Lower lobe of right lung (tissue), 2 donors: ENCODE results near the gene FBXO34. TPM values are rescaled to one million over a fixed set of nuclear protein-coding genes. Genes with fewer than 3 reads are reported as not detected.

Experiments
- ATAC-seq, 2 donors: fragments of 200-7000 bp; cut with Tn5 transposase; one replicate each; pipeline ENCODE4 v1.9.1; 2020 to 2022; ENCODE audit warnings: mild to moderate bottlenecking in 2 of 2, moderate library complexity in 2 of 2
- DNase-seq: peaks from one replicate; pipeline ENCODE4 v3.0.0-alpha.2; 2020
- H3K27ac ChIP-seq: fragments of 200-600 bp; one replicate; pipeline ENCODE4 v1.8.0; 2022
- H3K27me3 ChIP-seq: fragments of 200-600 bp; one replicate; pipeline ENCODE4 v1.8.0; 2022; ENCODE audit warnings: low read depth
- H3K36me3 ChIP-seq: fragments of 200-600 bp; one replicate; pipeline ENCODE4 v1.8.0; 2022; ENCODE audit warnings: mild to moderate bottlenecking
- H3K4me1 ChIP-seq: fragments of 200-600 bp; one replicate; pipeline ENCODE4 v1.8.0; 2022
- H3K4me3 ChIP-seq: fragments of 200-600 bp; one replicate; pipeline ENCODE4 v1.8.0; 2022; ENCODE audit warnings: mild to moderate bottlenecking
- H3K9me3 ChIP-seq: fragments of 200-600 bp; one replicate; pipeline ENCODE4 v1.8.0; 2022
- intact Hi-C: fragments of 100-400 bp; cut with DNase I; formaldehyde crosslinking; loops from one replicate; pipeline ENCODE4 v1.11.0; 2022
- long read RNA-seq: library from polyadenylated mRNA; unstranded; transcript quantifications from one replicate; pipeline ENCODE4 v2.0.0, GENCODE V29; 2021
- total RNA-seq: library from RNA; stranded (reverse); fragmentation: NEBNext Ultra II Directional; extraction: Animal tissue kit (Norgen Biotek cat#: 25700); gene quantifications from one replicate; pipeline ENCODE4 v1.2.1, GENCODE V29; 2021
- TF ChIP-seq, protein P1 (sequence below): fragments of 200-600 bp; IDR thresholded peaks from one replicate; pipeline ENCODE4 v1.8.0; 2022; ENCODE audit warnings: antibody characterized with exemption, mild to moderate bottlenecking
- donor health status: DM: no; HTN: yes; CAD: no; lungs with severe emphysema.

Gene FBXO34, protein sequence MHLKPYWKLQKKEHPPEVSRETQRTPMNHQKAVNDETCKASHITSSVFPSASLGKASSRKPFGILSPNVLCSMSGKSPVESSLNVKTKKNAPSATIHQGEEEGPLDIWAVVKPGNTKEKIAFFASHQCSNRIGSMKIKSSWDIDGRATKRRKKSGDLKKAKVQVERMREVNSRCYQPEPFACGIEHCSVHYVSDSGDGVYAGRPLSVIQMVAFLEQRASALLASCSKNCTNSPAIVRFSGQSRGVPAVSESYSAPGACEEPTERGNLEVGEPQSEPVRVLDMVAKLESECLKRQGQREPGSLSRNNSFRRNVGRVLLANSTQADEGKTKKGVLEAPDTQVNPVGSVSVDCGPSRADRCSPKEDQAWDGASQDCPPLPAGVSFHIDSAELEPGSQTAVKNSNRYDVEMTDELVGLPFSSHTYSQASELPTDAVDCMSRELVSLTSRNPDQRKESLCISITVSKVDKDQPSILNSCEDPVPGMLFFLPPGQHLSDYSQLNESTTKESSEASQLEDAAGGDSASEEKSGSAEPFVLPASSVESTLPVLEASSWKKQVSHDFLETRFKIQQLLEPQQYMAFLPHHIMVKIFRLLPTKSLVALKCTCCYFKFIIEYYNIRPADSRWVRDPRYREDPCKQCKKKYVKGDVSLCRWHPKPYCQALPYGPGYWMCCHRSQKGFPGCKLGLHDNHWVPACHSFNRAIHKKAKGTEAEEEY
- 34.7 TPM for total RNA-seq
- long read RNA-seq, transcript FBXO34-201 (2 exons, 3,464 nt) = major isoform, 56 of 87 reads
- long read RNA-seq, partial matches to known transcripts = 8 of 87 reads
- long read RNA-seq, other reads (novel, unspliced or antisense) = 23 of 87 reads

DNA sequence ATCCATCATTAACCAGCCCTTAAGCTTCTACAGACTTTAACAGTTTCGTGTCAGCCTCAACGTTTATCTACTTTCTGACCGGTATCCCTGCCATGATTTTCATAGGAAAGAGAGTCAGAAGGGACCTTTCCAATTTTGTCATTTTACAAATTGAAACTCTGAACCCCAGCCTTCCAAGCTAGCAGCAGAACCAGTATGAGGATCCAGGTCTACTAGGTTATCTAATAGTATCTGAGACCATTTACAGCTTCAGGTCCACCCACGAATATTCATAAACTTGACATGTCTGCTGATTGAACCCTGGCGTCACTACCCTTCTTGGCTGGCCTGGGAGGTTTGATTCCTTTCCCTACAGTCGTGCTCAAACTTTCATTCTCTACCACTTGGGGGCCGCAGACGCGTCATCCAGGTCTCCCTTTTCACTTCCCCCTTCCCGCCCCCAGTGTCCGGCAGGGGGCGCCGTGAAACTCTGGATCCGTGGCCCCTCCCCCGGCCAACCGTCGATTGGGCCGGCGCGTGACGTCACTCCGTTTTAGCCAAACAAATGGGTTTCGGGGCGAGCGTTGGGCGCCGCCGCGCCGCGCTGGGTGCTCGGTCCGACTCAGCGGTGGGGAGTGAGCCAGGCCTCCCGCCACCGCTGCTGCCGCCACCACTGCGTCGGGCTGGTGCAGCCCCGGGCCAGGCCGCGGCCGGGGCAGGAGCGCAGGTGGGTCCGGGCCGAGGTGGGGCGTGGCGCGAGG, at the start of gene FBXO34:
Gene FBXO34 (plus strand): TSS at position 590 of the 740 bp plus-strand sequence. CDS start 78,970 bp downstream, outside the sequence.
- no peaks in the 10 kb centered on the region for H3K27me3 ChIP-seq
- intact Hi-C loops = no loop called here

DNA sequence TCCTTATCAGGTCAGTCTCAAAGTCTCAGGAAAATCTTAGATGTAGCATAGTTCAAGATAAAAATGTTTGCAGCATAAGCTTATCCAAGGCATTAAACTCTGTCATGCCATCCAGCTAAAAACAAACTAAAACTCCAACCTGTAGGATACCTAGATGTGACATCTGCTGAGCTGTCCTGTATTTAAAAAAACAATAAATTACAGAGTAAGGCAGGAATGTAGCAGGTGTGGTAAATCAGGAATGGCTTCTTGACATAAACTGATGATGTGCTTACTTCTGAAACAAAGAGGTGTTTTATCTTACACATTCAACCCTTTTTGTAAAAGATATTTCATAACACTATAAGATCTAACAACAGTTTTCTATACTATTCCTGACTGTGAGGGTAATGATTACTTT, 49.3 kb upstream of the FBXO34 start:
- TF ChIP-seq, protein P1, sequence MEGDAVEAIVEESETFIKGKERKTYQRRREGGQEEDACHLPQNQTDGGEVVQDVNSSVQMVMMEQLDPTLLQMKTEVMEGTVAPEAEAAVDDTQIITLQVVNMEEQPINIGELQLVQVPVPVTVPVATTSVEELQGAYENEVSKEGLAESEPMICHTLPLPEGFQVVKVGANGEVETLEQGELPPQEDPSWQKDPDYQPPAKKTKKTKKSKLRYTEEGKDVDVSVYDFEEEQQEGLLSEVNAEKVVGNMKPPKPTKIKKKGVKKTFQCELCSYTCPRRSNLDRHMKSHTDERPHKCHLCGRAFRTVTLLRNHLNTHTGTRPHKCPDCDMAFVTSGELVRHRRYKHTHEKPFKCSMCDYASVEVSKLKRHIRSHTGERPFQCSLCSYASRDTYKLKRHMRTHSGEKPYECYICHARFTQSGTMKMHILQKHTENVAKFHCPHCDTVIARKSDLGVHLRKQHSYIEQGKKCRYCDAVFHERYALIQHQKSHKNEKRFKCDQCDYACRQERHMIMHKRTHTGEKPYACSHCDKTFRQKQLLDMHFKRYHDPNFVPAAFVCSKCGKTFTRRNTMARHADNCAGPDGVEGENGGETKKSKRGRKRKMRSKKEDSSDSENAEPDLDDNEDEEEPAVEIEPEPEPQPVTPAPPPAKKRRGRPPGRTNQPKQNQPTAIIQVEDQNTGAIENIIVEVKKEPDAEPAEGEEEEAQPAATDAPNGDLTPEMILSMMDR = no peak
- intact Hi-C loops = no loop called here
- no peak for ATAC-seq

More for the DNA sequence above, at the start of gene FBXO34:
- peak; percentile 99 for DNase-seq
- Histone ChIP-seq H3K4me3 (peak within 1 kb of the TSS; percentile 83), H3K36me3 (no peaks in the 10 kb centered on the region), H3K9me3 (no peaks in the 10 kb centered on the region), H3K27ac (peak within 1 kb of the TSS; percentile 96), H3K4me1 (peaks cover 25% of the 10 kb centered on the region)
- TF ChIP-seq, protein P1 = peak; percentile 97
- peak; percentile 92 to 98 for ATAC-seq

DNA sequence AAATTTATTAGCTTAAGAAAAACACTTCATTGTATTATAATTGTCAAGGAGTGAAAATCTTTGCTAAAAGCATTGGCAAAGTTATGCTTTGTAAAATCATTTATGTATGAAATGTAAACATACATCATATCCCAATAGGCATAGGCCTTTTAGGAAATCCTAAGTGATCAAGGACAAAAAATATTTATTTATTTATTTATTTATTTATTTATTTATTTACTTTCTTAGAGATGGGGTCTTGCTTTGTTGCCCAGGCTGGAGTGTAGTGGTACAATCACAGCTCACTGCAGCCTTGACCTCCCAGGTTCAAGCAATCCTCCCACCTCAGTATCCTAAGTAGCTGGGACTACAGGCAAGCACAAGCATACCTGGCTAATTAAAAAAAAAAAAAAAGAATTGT, 47.9 kb upstream of the FBXO34 start:
- ATAC-seq = no peak
- H3K4me1 ChIP-seq = no peaks in the 10 kb centered on the region
- intact Hi-C loops = no loop called here
- TF ChIP-seq, protein P1 = no peak
- H3K27me3 ChIP-seq = no peaks in the 10 kb centered on the region
- H3K9me3 ChIP-seq = peaks cover 15% of the 10 kb centered on the region
- H3K27ac ChIP-seq = no peak overlapping the region
- no peaks in the 10 kb centered on the region for H3K36me3 ChIP-seq
- no peak overlapping the region for H3K4me3 ChIP-seq
- no peak for DNase-seq

More for the DNA sequence above, 49.3 kb upstream of the FBXO34 start:
- Histone ChIP-seq H3K27ac (no peak overlapping the region), H3K4me1 (no peaks in the 10 kb centered on the region), H3K27me3 (no peaks in the 10 kb centered on the region), H3K36me3 (no peaks in the 10 kb centered on the region), H3K9me3 (peaks cover 8% of the 10 kb centered on the region), H3K4me3 (no peak overlapping the region)
- DNase-seq = no peak

DNA sequence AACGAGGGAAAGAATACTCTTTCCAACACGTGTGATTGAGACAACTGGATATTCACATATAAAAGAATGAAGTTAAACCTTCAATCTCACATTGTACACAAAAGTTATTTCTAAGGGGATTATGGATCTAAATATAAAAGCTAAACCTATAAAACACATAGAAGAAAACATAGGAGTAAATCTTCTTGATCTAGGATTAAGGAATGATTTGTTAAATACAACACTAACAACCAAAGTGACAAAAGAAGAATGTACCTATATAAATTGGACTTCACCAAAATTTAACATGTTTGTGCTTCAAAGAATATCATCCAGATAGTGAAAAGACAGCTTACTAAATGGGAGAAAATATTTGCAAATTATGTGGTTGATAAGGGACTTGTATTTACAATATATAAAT, 43.0 kb upstream of the FBXO34 start:
- DNase-seq (no peak), ATAC-seq (no peak)
- no peaks in the 10 kb centered on the region for H3K36me3 ChIP-seq
- intact Hi-C loops = no loop called here
- H3K4me1 ChIP-seq = no peaks in the 10 kb centered on the region
- TF ChIP-seq, protein P1 = no peak
- peaks cover 6% of the 10 kb centered on the region for H3K27me3 ChIP-seq
- H3K27ac ChIP-seq = no peak overlapping the region
- H3K9me3 ChIP-seq = peaks cover 15% of the 10 kb centered on the region
- no peak overlapping the region for H3K4me3 ChIP-seq

DNA sequence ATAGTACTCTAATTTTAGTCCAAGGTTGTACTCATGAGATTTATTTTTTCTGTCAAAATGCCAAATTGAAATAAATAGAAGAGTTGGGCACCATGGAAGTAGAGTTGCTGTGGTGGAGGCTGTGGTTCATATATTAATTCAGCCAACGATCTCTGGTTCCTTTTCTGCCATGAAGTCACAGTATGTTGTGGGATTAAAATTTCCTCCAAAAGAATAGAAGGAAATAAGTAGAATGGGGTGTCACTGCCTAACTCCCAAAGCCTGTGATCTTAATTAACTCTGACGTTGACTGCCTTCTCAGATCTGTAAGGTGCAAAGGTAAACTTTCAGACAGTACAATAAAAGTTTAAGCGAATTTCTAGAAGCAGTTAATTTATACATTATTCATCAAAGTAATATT, 37.6 kb upstream of the FBXO34 start:
- TF ChIP-seq, protein P1 = no peak
- DNase-seq (no peak), ATAC-seq (no peak)
- Histone ChIP-seq H3K27me3 (peaks cover 5% of the 10 kb centered on the region), H3K4me3 (no peak overlapping the region), H3K4me1 (no peaks in the 10 kb centered on the region), H3K9me3 (no peaks in the 10 kb centered on the region), H3K27ac (no peak overlapping the region), H3K36me3 (no peaks in the 10 kb centered on the region)
- intact Hi-C loops = no loop called here
